Measurements from ENCODE around the gene MAST4. TPM values are rescaled to one million over a fixed set of nuclear protein-coding genes. Genes with fewer than 3 reads are reported as not detected.

MAST4 gene
- total RNA-seq, 1 experiment from 2014 or later, result 0.40 TPM

DNA sequence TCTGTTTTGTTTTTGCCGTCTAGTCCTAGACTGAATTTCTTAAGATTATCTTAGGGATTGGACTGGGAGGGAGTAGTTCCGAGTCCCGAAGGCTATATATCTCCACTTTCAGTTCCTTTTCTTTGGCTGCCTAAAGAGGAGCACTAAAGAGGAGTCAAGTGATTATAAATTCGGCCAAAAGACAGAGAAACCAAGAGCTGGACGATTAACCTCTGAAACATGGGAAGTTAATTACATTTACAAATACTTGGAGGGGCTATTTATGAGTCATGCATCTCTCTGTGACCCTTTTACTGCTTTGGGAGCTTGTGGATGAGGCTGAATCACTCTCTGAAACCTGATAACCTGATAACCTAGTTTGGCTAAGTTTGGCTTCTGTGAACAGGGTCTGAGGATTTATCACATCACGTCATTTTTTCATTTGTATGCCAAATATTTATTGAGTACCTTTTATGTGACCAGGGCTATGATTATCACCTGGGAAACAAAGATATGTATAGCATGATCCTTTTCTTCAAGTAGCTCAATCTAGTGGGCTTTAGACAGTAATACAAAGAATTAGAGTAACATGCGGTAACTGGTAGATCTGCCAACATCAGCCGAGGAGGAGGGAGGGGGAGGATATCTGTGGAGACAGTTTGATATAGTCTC, 419.5 kb downstream of the MAST4 start:
- DNase-seq (ENCODE audit: low spot score), result peak; percentile 14

DNA sequence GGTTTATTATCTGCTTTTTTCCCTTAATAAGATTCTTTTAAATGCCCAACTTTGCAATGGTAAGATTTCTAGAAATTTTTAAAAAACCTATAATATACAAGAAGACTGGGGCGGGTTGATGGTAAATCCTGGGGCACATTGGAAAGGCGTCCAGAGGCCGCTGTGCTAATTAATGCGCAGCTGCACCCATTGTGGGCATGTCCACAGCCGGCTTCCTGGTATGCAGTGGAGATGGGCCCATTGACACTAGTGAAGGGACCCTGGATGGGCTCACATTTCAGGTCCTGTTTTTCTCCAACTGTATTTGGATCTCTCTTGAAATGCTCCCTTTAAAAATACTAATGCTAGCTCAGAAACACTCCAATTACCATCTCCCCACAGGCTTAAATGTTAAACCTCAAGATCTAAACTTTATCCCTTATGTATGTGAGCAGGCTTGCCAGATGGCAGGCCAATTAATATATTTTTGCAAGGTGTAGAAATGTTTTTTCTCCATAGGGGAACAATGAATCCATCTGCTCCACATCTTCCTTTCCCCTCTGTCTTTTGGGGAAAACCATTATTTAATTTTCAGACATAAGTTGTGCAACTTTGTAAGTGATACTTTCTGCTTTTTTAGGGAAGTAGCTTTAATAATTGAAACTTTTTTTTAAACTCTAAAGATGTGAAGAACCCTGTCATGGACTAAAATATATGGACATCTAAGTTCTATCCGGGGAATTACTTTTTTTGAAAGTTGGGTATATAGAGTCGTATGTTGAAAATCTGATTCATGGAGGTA, 423.1 kb downstream of the MAST4 start:
- DNase-seq (ENCODE audit: low spot score), result no peak

DNA sequence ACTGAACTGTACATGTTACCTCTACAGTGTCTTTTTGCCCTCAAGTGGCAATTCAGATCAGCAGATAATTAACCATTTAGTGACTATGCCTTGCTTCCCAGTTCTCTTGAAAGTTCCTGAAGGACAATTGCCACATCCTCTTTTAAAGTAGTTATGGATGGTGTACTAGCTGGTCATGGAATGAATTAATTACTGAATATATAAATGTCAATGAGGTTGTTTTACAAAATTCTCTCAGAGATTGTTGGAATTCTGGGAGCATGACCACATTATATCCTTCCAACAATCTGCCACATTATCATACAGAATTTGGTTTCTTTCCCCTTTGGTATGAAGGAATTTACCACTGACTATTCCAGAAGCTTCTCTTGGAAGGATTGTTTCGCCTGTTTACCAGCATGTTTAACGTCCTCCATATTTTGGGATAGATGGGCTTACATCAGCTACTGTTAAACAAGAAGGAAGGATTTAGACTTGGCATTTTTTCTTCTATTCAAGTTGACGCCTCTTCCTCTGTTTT, 424.0 kb downstream of the MAST4 start:
- no peak for DNase-seq (ENCODE audit: low spot score)

DNA sequence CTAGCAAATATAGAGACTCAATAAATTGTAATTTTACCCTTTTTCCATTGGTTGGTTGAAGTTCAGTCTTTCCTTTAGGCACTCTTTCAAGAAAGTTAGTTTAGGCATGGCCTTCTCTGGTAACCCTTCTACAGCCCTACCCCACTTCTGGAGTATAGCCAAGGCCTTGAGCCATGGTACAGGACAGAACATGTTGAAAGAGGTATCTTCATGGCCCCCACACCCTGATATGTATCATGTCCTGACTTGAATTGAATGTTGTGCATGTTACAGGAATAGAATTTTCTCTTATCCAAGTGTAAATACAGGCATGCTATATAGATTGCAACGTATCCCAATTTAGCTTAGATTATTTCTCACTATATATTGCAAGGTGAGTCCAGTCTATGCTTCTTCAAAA, 424.8 kb downstream of the MAST4 start:
- DNase-seq (ENCODE audit: low spot score), result no peak

DNA sequence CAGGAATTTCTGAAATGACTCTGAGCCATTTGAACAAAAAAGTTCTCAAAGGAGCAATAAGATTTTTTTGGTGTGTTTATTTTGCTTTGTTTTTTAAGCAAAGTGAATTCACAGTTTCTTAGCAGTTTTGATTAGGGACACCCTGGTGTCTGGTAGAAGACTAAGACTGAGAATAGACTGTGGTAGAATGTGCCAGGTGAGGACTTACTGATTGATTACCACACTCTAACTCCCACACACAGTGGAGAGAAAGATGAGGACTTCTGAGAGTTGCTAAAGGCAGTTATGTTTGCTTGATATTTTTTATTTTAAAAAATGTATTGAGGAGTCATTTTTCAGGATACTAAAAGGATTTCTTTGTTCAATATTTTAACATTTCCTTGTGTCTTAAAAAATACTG, 425.3 kb downstream of the MAST4 start:
- no peak for DNase-seq (ENCODE audit: low spot score)

DNA sequence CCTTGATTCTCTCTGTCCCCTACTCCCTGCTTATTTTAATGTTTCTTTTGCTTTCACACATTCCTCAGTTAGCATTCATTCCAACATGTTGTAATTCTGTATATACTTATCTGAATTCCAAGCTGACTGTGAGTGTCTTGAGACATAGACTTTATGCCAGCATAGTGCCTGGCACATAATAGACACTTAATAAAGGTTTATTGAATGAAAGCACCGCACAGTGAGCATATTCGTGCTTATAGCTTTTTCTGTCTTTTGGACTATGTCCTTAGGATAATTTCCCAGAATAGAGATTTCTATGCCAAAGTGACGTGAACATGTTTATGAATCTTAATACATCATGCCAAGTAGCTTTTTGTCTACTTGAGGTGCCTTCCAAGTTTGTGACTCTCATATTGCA, 425.8 kb downstream of the MAST4 start:
- no peak for DNase-seq (ENCODE audit: low spot score)

DNA sequence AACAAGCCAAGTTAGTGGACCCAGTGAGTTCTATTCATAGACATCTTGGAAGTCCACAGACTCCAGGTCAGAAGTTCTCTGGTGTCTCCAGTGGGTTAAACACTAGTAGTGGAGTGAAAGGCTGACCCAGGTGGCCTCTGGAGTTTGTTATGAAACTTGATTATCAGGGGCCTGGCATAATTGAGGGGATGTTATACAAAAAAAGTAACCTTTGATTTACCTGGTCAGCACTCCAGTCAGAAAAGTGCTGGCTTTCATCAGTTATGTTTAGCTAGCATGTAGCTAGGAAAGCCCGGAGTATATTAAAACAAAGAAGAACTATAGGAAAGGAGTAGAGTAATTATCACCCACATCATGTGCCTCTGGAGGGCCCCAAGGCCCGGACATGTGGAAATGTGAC, 429.3 kb downstream of the MAST4 start:
- DNase-seq (ENCODE audit: low spot score), result no peak

DNA sequence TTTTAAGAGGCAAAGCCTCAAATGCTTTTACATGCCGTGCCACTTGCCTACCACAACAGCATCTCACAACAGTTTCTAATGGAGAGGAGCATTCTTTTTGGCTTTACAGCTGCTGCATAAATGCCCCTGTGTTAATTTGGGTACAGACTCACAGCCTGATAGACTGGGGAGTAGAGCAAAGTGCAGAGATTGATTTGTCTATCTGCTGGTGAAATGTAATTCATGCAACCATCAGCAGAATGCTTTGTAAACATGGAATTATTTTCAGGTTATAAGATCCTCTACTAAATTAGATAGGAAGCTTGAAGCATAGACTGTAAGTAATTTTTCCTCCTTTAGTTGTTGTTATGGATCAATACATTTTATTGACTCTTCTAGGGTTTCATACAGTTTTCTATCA, 430.1 kb downstream of the MAST4 start:
- DNase-seq (ENCODE audit: low spot score), result no peak

DNA sequence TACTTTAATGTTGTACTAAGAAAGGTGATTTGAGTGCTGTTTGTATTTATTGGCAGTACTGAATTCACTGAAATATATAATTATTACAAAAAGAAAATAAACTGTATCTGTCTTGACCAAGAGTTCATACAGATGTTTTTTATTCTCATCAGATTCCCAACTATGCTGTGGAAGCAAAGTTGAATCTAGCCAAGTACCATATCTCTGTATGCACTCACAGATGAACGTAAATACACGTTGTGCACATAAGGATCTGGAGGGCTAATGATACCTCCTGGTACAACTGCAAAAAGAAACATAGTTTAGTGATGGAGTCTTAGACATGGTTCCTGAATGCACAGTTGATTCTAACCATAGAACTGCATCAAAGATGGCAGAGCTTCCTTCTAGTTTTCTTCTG, 431.0 kb downstream of the MAST4 start:
- no peak for DNase-seq (ENCODE audit: low spot score)

DNA sequence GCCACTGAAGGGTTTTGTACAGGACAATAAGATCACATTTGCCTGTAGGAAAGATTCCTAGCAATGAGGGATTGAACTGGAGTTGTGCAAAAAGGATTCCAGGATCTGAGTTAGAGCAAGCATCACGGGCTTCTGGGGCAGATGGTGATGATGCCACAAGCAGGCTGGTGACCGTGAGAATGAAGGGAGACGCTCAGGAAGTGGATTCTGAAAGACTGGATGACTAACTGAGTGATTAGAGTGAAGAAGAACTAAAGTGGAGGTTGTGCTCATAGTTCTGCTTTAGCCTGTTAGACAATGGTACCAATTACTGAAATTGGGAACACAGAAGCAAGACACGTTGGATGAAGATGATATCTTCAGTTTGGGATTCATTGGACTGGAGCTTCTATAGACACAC, 432.2 kb downstream of the MAST4 start:
- DNase-seq (ENCODE audit: low spot score), result no peak

DNA sequence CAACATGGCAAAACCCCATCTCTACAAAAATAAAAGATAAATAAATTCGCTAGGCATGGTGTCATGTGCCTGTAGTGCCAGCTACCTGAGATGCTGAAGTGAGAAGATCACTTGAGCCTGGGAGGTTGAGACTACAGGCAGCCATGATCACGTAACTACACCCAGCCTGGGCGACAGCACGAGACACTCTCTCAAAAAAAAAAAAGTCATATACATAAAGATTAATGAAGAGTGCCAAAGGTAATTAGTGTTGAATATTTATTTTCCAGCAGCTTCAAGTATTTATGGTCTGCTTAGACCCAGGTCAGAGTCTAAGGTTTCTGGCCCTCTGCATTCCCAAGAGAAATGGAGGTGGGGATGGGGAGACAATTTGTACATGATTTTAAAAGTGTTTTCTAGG, 432.7 kb downstream of the MAST4 start:
- DNase-seq (ENCODE audit: low spot score), result no peak

DNA sequence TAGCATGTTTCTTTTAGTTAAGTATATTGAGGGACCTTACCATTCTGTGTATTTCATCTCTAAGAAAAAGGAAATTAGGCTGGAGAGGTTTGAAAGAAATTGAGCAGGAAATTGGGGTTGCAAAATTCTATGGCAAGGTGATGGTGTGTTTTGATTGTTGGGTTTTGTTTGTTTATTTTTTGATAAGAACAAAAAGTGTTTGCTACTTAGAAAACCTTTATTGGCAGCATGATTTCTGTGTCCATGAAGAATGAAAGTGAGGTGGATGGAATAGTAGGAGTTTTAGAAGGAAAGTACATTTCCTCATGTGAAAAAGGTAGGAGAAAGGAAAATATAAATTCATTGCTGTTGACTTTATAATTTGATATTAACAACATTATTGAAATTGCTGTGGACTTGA, 433.3 kb downstream of the MAST4 start:
- DNase-seq (ENCODE audit: low spot score), result no peak

DNA sequence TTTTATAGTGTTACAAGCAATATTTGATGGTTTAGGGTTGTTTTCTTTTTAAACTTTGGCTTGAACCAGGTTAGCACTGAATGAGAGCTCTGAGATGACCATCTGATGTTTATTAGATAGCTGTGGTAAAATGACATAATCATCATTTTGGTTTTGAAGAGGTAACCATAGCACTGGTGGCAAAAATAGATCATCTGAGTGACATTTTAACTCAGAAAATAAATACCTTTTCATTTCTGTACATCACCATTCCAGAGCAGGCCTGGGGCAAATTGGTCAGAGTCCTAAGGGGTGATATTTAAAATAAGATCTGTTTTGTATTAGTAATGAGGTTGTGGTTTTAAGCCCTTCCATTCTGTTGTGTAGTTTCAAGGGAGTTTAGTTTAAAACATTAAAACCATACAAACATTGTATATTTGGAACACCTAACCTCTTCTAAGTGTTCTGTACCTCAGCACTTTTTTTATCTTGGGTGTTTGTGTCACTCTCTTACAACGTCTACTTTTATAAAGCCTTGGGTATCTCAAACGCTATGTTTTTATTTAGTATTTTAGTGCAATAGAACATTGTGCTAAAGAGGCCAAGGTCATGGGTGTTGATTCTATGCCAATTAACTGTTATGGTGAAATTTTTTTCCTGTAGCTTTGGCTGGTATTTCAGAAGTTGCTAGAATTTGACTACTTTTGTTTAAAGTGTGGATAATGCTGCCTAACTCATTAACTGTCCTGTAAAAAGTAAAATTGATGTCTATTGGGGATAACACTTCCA, 434.3 kb downstream of the MAST4 start:
- DNase-seq (ENCODE audit: low spot score), result no peak

DNA sequence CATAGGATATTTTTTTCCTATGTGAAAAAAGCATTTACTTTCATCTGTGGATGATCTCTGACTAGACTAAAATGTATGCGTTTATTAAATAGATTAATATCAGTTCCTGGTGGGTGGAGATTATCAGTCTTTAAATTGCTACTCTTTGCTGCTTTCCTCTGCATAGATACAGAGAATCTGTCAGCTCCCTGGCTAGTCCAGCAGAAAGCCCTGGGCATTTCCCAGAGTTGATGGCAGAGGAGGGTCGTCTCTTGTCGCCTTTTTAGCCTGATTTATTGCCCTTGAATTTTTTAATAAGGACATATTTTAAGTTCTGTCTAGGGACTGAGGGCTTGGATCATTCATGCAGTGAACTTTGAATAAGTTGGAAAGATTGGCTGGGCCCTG, 434.9 kb downstream of the MAST4 start:
- no peak for DNase-seq (ENCODE audit: low spot score)

DNA sequence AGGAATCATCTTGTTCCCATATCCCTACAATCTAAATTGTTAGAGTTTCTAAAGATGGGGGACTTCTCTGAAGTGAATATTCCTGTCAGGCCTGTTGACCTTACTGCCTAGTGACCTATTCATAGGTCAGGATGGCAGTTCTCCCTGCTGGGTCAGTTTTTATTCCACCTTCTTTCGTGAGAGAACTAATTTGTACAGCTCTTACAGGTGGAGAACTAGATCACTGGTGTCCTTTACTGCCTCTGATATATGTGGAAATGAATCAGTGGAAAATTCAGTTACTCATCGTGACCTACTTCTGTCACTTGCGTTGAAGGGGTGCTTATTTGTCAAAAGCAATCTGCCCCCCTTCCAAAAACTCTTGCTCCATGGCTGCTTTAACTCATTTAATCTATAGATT, 435.5 kb downstream of the MAST4 start:
- DNase-seq (ENCODE audit: low spot score), result no peak

DNA sequence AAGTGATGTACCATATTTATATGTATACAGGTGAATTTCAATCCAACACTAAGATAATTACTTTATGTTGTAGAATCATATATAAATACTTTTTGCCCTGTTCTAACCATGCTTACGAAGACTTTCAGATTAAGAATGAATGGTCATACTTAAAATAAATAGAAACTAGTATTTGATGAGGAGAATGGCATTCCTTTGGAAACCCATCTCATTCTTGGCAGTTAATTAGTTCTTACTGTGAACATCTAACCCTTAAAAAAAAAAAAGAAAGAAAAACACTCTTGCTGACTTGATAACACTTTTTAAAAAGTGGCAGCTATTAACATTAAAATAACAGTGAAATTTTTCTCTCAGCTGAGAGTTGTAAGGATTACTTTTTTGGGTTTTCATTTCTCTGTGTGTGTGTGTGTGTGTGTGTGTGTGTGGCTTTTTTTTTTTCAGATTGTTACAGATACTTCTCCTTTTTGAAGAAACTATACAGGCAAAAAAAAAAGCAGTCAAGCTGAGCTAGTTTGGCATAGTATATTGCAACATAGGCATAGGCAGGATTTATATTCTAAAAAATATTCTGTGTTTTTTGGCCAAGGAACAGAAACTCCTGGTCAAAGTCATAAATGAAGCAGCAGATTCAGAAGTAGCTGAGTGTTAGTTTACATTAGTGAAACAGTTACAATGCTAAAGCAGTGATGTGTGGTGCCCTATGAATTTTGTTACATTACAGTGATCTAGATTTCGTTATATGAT, 436.9 kb downstream of the MAST4 start:
- no peak for DNase-seq (ENCODE audit: low spot score)

DNA sequence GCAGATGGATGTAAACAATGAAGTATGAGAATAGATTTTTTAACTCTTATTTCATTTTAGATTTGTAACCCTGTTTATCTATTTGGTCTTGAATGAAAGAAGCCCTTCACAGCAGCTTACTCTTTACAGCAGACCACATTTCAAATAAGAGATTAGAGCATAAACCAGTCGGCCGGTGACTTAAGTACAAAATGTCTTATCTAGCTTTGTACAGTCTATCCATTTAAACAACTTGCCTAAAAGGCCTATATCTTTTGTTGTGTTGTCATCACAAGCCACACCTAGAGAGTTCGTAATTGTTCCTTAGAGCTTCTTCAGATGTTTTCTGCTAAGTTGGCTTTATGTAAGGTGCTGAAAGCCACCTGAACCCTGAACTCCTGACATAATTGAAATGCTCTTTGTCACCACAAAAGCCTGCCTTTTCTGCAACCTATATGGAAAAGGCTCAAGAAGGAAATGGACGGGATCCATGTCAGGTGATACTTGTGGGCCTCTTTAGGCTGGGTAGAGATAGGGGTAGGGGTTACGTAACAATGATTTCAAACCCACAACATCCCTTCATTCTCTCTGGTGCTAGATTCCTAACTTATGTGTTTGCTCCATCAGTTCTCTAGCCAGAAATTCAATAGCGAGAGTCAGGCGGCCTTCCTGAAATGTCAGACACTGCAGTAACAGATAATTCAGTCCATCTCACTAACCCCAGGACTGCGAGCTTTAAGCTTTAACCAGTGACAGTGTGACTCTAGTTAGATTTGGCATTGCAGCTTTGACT, 437.9 kb downstream of the MAST4 start:
- DNase-seq (ENCODE audit: low spot score), result no peak

DNA sequence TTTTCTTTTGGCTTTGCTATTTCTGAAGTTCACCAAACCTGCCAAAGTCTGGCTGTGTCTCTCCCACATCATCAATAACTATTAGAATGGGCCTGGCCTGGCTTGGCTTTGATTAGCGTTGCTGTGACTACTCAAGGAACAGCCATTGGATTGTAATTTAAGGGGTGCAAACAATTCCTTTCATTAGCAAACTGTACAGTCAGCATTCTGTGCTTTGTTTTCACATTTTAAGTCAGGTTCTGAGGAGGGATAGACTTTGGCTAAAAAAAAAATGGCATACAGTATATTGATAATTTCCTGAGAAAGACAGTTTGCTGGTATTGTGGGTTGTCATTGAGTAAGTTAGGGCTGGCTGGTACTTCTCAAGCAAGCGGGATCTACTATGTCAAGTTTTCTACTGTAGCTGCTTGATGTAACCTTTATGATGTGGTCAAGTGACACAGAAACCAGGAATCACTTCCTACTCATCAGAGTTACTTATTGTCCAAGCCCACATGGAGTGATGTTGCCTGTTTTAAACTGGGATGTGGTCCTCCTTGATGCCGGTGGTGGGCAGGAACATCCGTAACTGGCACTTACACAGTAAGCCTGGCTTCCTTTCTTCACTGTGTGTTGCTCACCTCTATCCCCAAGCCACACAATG, 439.0 kb downstream of the MAST4 start:
- DNase-seq (ENCODE audit: low spot score), result no peak

DNA sequence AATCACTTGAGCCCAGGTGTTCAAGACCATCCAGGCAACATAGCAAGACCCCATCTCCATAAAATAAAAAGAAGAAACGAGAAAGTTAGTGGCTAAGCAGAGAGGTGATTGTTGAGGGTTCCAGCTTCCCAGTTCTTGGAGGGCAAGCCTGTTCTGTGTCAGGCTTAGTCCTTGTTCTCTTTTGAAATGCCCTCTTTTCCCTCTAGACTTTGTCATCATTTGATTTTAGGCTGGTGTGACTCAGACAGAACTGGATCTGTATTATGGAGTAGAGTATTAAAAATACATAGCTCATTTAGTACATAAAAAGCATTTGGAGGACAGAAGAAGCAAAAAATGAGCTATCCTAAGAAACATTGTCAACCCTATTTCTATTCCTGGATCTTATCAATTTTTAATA, 441.0 kb downstream of the MAST4 start:
- DNase-seq (ENCODE audit: low spot score), result no peak

DNA sequence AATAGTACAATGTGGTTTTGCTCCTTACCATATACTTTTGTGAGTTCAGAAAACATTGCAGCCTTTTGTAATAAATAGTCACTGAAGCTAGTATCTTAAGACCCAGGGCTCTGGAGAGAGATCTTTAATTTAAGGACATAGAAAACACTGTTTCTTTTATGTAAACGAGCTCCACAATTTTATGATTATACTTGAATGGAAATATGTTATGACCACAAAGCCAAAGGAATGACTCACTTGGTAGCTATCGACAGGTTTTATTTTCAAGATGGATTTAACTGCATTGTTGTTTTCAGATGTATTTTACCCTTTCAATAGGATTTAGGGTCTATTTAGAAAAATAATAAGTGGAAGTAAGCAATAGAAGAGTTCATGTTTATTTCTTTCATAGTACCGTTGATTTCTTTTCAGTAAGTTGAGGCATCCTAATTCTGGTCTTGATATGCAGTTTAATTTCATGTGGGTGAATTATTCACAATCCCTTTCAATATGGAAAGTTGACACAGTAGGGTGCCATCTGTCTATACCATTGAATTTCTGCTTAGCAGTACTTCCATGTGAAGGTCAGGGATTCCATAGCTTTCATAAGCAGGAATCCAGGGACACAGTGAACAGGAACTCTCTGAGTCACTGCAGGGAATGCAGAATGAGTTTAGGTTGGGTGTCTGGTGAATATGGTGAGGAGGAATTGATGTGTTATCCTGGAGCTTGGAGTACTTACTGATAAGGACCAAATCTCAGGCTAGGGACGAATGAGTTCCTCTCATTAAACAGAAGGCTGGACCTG, 442.8 kb downstream of the MAST4 start:
- no peak for DNase-seq (ENCODE audit: low spot score)
